H1 (cell line): ENCODE results near the gene ATP2A3. TPM values are rescaled to one million over a fixed set of nuclear protein-coding genes. Genes with fewer than 3 reads are reported as not detected.

Source experiments
- CTCF ChIA-PET: fragments of 300-600 bp; sonication (Branson Sonifier 250); formaldehyde crosslinking; loops from one replicate; lab custom pipeline; 2021; ENCODE audit not compliant: partially characterized antibody; lab: Charles Lee
- POLR2A ChIA-PET: fragments of 300-600 bp; sonication (Branson Sonifier 250); formaldehyde crosslinking; loops from one replicate; lab custom pipeline; 2021; ENCODE audit warnings: inconsistent platforms; ENCODE audit not compliant: partially characterized antibody; lab: Charles Lee
- DNase-seq, 2 experiments: peaks; one replicate each; pipeline versions ENCODE4 v3.0.0 to v3.0.0-alpha.2; 2010 to 2022; ENCODE audit warnings: low spot score in 2 of 2, low read depth in 1 of 2, mixed read lengths in 1 of 2
- FAIRE-seq: peaks from 2 replicates; lab custom pipeline; 2011; peaks lifted over from hg19 to GRCh38; lab: Jason Lieb, UNC
- H2AFZ ChIP-seq: 2 replicates; pipeline ENCODE4 v1.8.1; 2012; ENCODE audit warnings: low read length, inconsistent platforms
- H2AK5ac ChIP-seq: 2 replicates; pipeline ENCODE4 v1.6.1; 2013; ENCODE audit warnings: low read depth, low read length
- H2BK120ac ChIP-seq: replicated peaks from 2 replicates; pipeline ENCODE3; 2013; ENCODE audit warnings: low read depth, low read length, inconsistent platforms
- H2BK12ac ChIP-seq: 2 replicates; pipeline ENCODE4 v1.6.1; 2013; ENCODE audit warnings: low read depth, low read length
- H2BK15ac ChIP-seq: 2 replicates; pipeline ENCODE4 v1.6.1; 2013; ENCODE audit warnings: low read length
- H2BK20ac ChIP-seq: 2 replicates; pipeline ENCODE4 v1.6.1; 2013; ENCODE audit warnings: low read length
- H2BK5ac ChIP-seq: 2 replicates; pipeline ENCODE4 v1.6.1; 2013; ENCODE audit warnings: low read depth, low read length
- H3K14ac ChIP-seq: 2 replicates; pipeline ENCODE4 v1.6.1; 2013; ENCODE audit warnings: inconsistent platforms; ENCODE audit not compliant: insufficient read length
- H3K18ac ChIP-seq: 2 replicates; pipeline ENCODE4 v1.6.1; 2013; ENCODE audit warnings: low read length; ENCODE audit errors: extremely low read depth
- H3K23ac ChIP-seq: 2 replicates; pipeline ENCODE4 v1.6.1; 2013; ENCODE audit warnings: inconsistent platforms; ENCODE audit not compliant: insufficient read length
- H3K23me2 ChIP-seq: 2 replicates; pipeline ENCODE4 v1.6.1; 2013; ENCODE audit warnings: low read depth, low read length
- H3K27ac ChIP-seq: 2 replicates; pipeline ENCODE4 v1.6.1; 2011; ENCODE audit warnings: low read depth, low read length, inconsistent platforms
- H3K27me3 ChIP-seq, 4 experiments: replicated peaks in 1 of 4; 1 replicate in 1 of 4; 2 replicates in 3 of 4; pipeline versions ENCODE4 v1.6.1 to v1.8.1; 2011 to 2013; ENCODE audit warnings: low read length in 3 of 4, mild to moderate bottlenecking in 3 of 4, inconsistent platforms in 2 of 4, mixed read lengths in 2 of 4, moderate library complexity in 1 of 4; ENCODE audit not compliant: control insufficient read depth in 3 of 4, insufficient read depth in 3 of 4; ENCODE audit errors: extremely low read depth in 1 of 4
- H3K36me3 ChIP-seq, 4 experiments: 2 replicates each; pipeline versions ENCODE4 v1.6.1 to v1.8.1; 2011 to 2013; ENCODE audit warnings: mild to moderate bottlenecking in 4 of 4, low read length in 3 of 4, moderate library complexity in 2 of 4, control low read depth in 1 of 4, inconsistent platforms in 1 of 4; ENCODE audit not compliant: insufficient read depth in 4 of 4, control insufficient read depth in 2 of 4
- H3K4ac ChIP-seq: replicated peaks from 2 replicates; pipeline ENCODE3; 2013; ENCODE audit warnings: low read length, low read depth, mixed read lengths, inconsistent platforms; ENCODE audit not compliant: insufficient read length
- H3K4me1 ChIP-seq, 4 experiments: replicated peaks in 1 of 4; 1 replicate in 1 of 4; 2 replicates in 3 of 4; pipeline versions ENCODE4 v1.6.1 to v1.8.1; 2011 to 2013; ENCODE audit warnings: low read length in 3 of 4, inconsistent platforms in 2 of 4, mixed read lengths in 1 of 4; ENCODE audit not compliant: insufficient read depth in 4 of 4, control insufficient read depth in 3 of 4
- H3K4me2 ChIP-seq, 2 experiments: 2 replicates each; pipeline versions ENCODE4 v1.6.1 to v1.8.1; 2011 to 2013; ENCODE audit warnings: low read depth in 2 of 2, low read length in 2 of 2, control low read depth in 1 of 2, inconsistent platforms in 1 of 2, mild to moderate bottlenecking in 1 of 2; ENCODE audit not compliant: insufficient read depth in 1 of 2
- H3K4me3 ChIP-seq, 4 experiments: fragments of 200-600, 300-600 bp in 1 of 4; sonication (generic), shearing (Covaris generic), sonication (Bioruptor Twin) in 1 of 4; 2 replicates each; pipeline versions ENCODE4 v1.5.1 to v1.8.1; 2011 to 2016; ENCODE audit warnings: low read length in 4 of 4, low read depth in 3 of 4, control low read depth in 2 of 4, inconsistent platforms in 2 of 4, mild to moderate bottlenecking in 2 of 4, mixed read lengths in 1 of 4, moderate library complexity in 1 of 4; ENCODE audit not compliant: insufficient read depth in 2 of 4; ENCODE audit errors: extremely low read depth in 1 of 4
- H3K56ac ChIP-seq: replicated peaks from 2 replicates; pipeline ENCODE3; 2013; ENCODE audit warnings: low read depth, mild to moderate bottlenecking, mixed read lengths, low read length, inconsistent platforms; ENCODE audit not compliant: insufficient read length
- H3K79me1 ChIP-seq: 2 replicates; pipeline ENCODE4 v1.6.1; 2013; ENCODE audit warnings: low read depth, low read length, control low read depth
- H3K79me2 ChIP-seq, 2 experiments: 2 replicates each; pipeline versions ENCODE4 v1.6.1 to v1.8.1; 2012 to 2013; ENCODE audit warnings: low read length in 2 of 2, mild to moderate bottlenecking in 2 of 2, inconsistent platforms in 1 of 2; ENCODE audit not compliant: insufficient read depth in 2 of 2, control insufficient read depth in 1 of 2
- H3K9ac ChIP-seq, 4 experiments: replicated peaks in 1 of 4; 1 replicate in 1 of 4; 2 replicates in 3 of 4; pipeline versions ENCODE4 v1.6.1 to v1.8.1; 2011 to 2013; ENCODE audit warnings: low read depth in 3 of 4, low read length in 3 of 4, control low read depth in 2 of 4, mild to moderate bottlenecking in 2 of 4, moderate library complexity in 2 of 4, inconsistent platforms in 1 of 4; ENCODE audit errors: extremely low read depth in 1 of 4
- H3K9me3 ChIP-seq, 2 experiments: 2 replicates each; pipeline versions ENCODE4 v1.6.1 to v1.8.1; 2012 to 2013; ENCODE audit warnings: mild to moderate bottlenecking in 2 of 2, moderate library complexity in 2 of 2, control low read depth in 1 of 2, inconsistent platforms in 1 of 2, low read depth in 1 of 2, low read length in 1 of 2, mixed read lengths in 1 of 2; ENCODE audit not compliant: insufficient read depth in 2 of 2
- H4K20me1 ChIP-seq, 2 experiments: replicated peaks in 1 of 2; 2 replicates each; pipeline versions ENCODE3 to v1.8.1; 2011 to 2013; ENCODE audit warnings: inconsistent platforms in 2 of 2, low read length in 2 of 2, mild to moderate bottlenecking in 1 of 2; ENCODE audit not compliant: insufficient read depth in 2 of 2, control insufficient read depth in 1 of 2
- H4K5ac ChIP-seq: 2 replicates; pipeline ENCODE4 v1.6.1; 2013; ENCODE audit warnings: low read length, low read depth, mixed read lengths, inconsistent platforms; ENCODE audit not compliant: insufficient read length
- H4K8ac ChIP-seq: 2 replicates; pipeline ENCODE4 v1.8.0; 2013; ENCODE audit warnings: mild to moderate bottlenecking, moderate library complexity, low read length, inconsistent platforms; ENCODE audit not compliant: insufficient read depth; ENCODE audit errors: extremely low read depth
- H4K91ac ChIP-seq: replicated peaks from 2 replicates; pipeline ENCODE3; 2013; ENCODE audit warnings: low read length, mixed read lengths, inconsistent platforms; ENCODE audit not compliant: insufficient read length
- ATF3 ChIP-seq: IDR thresholded peaks from 2 replicates; pipeline ENCODE4 v1.6.1; 2011; ENCODE audit warnings: low read depth, mild to moderate bottlenecking, low read length; ENCODE audit not compliant: insufficient read depth
- CHD2 ChIP-seq: IDR thresholded peaks from 2 replicates; pipeline ENCODE4 v1.6.1; 2012; ENCODE audit warnings: low read length, improper control_type of control experiment
- CTCF ChIP-seq, 3 experiments: IDR thresholded peaks; 1 replicate in 2 of 3; 2 replicates in 1 of 3; pipeline versions ENCODE4 v1.5.1 to v1.6.1; 2011; ENCODE audit warnings: low read length in 3 of 3, mild to moderate bottlenecking in 3 of 3, inconsistent platforms in 2 of 3, low read depth in 1 of 3, moderate library complexity in 1 of 3; ENCODE audit not compliant: insufficient read depth in 1 of 3; ENCODE audit errors: control extremely low read depth in 1 of 3
- GABPA ChIP-seq: IDR thresholded peaks from 2 replicates; pipeline ENCODE4 v1.6.1; 2011; ENCODE audit warnings: mild to moderate bottlenecking, low read length, moderate library complexity, borderline replicate concordance; ENCODE audit not compliant: insufficient read depth
- HDAC2 ChIP-seq, 2 experiments: fragments of 300-600 bp in 1 of 2; sonication (generic) in 1 of 2; IDR thresholded peaks; 2 replicates each; pipeline ENCODE4 v1.6.1; 2011 to 2012; ENCODE audit warnings: low read depth in 2 of 2, low read length in 2 of 2, mild to moderate bottlenecking in 2 of 2, moderate library complexity in 2 of 2, borderline replicate concordance in 1 of 2, inconsistent platforms in 1 of 2
- MAX ChIP-seq: IDR thresholded peaks from 2 replicates; pipeline ENCODE4 v1.6.1; 2012; ENCODE audit warnings: inconsistent platforms
- RBBP5 ChIP-seq: IDR thresholded peaks from 2 replicates; pipeline ENCODE4 v1.7.1; 2012; ENCODE audit warnings: low read depth, mild to moderate bottlenecking, inconsistent platforms, low read length, moderate library complexity, borderline replicate concordance
- WGBS, 2 experiments: shearing (Covaris generic) in 1 of 2; methylation state at CpG; one replicate each; pipeline versions ENCODE4 v1.1.6 to v1.1.7; 2013 to 2015; ENCODE audit warnings: low lambda C conversion rate in 2 of 2, mixed read lengths in 2 of 2, inconsistent platforms in 1 of 2, low coverage in 1 of 2, missing lambda C conversion rate in 1 of 2; ENCODE audit not compliant: insufficient replicate concordance in 2 of 2, insufficient coverage in 1 of 2, insufficient read length in 1 of 2; ENCODE audit errors: extremely low coverage in 1 of 2, missing lambda C conversion rate in 1 of 2; 5-methylcytosine and 5-hydroxymethylcytosine counted together
- polyA plus RNA-seq, 7 experiments: library from polyadenylated mRNA; depleted of rRNA in 3 of 7; stranded (reverse) in 5 of 7; unstranded in 2 of 7; fragments of >200 nt in 5 of 7; fragments of 200-250 nt in 2 of 7; gene quantifications; 1 replicate in 5 of 7; 2 replicates in 1 of 7; 4 replicates in 1 of 7; pipeline versions ENCODE4 v1.2.1 to v1.2.3, GENCODE V29; 2011 to 2013; ENCODE audit warnings: missing spikeins in 2 of 7, mixed read lengths in 2 of 7
- total RNA-seq: library from RNA; stranded (reverse); fragmentation: NEBNext Ultra II Directional; extraction: Animal tissue kit (Norgen Biotek cat#: 25700); gene quantifications from 2 replicates; pipeline ENCODE4 v1.2.1, GENCODE V29; 2021

ATP2A3 gene
- total and polyA plus RNA-seq, 2 of the 8 experiments (the other 6 are each of a cell fraction or from before 2014, with no cell fraction given), result 18.4 to 32.5 TPM

- Histone ChIP-seq H4K8ac (0 out of 2 replicates have a peak overlapping the region, but pooled peaks have one; percentile 51), H3K18ac (no peak overlapping the region), H2BK15ac (no peak overlapping the region), H3K27me3 (no peaks in the 10 kb centered on the region), H3K4ac (no peak overlapping the region), H3K27ac (no peak overlapping the region), H3K23me2 (no peaks in the 10 kb centered on the region), H4K5ac (no peak overlapping the region), H2BK12ac (no peak overlapping the region), H2BK20ac (no peak overlapping the region), H3K9me3 (no peaks in the 10 kb centered on the region), H3K14ac (no peak overlapping the region), H3K4me1 (peaks cover 0 to 16% (median 9%) of the 10 kb centered on the region in 4 experiments; a peak in 6 of 7 replicates), H4K20me1 (no peaks in the 10 kb centered on the region), H3K4me3 (no peak overlapping the region), H3K79me1 (no peaks in the 10 kb centered on the region), H3K36me3 (peaks cover 0 to 7% (median 2%) of the 10 kb centered on the region in 4 experiments; a peak in 2 of 8 replicates), H3K56ac (no peak overlapping the region), H2AK5ac (no peak overlapping the region), H2BK5ac (no peak overlapping the region), H4K91ac (no peak overlapping the region), H2AFZ (no peak overlapping the region), H2BK120ac (no peak overlapping the region), H3K23ac (no peak overlapping the region), H3K79me2 (no peaks in the 10 kb centered on the region), H3K9ac (no peak overlapping the region), H3K4me2 (no peak overlapping the region)
- POLR2A ChIA-PET, result interaction anchor here (1.1 to 1.2 kb wide), 2 partner anchors 53 to 88 kb away, joined by 3 read pairs; no protein-coding TSS in a partner anchor
- 30% methylated on average over 44 of the region's 44 CpGs; no CpG with 5 or more reads in 1 of the 2 experiments for WGBS, 2 experiments
- FAIRE-seq, result peak; percentile 36
- CTCF ChIA-PET, result interaction anchor here (0.6 to 8.3 kb wide), 33 partner anchors 10 to 281 kb away, joined by 3 to 102 read pairs (median 4); partner anchors contain the start of genes ATP2A3, HASPIN, NCBP3 and P2RX1
- DNase-seq, result peak in 1 of 2 experiments; percentile 88
- peak; percentile 37; the same call in 1 of the 2 replicates for TF ChIP-seq GABPA
- no peak for TF ChIP-seq RBBP5
- peak in 1 of 2 experiments; percentile 11; a peak in 1 of 4 replicates for TF ChIP-seq HDAC2 (IDR thresholded peaks at IDR 0.05; ENCODE audit: borderline replicate concordance in 1 of 2, low read depth in 2 of 2, low read length in 2 of 2)
- TF ChIP-seq MAX, result peak; percentile 94
- TF ChIP-seq CTCF (IDR thresholded peaks at IDR 0.05; ENCODE audit: control extremely low read depth in 1 of 3, insufficient read depth in 1 of 3, low read depth in 1 of 3, low read length in 3 of 3), result peak; percentile 86 to 96 (median 89)
- TF ChIP-seq CHD2, result peak; percentile 45; the same call in 1 of the 2 replicates
- TF ChIP-seq ATF3, result no peak
Measured at GRCh38 chr17:4004517-4005295, 40.5 kb upstream of the ATP2A3 start.
